ENCODE results near the gene TUBB1. TPM values are rescaled to one million over a fixed set of nuclear protein-coding genes. Genes with fewer than 3 reads are reported as not detected.

The TUBB1 gene
- total RNA-seq, 3 donors from 2014 or later: not detected

GRCh38 chr20:58996226-58996611 is 23.0 kb upstream of the TUBB1 start:
- H3K4me1 Mint-ChIP-seq (ENCODE audit: low read depth): no peaks in the 10 kb centered on the region
- H3K27me3 Mint-ChIP-seq (ENCODE audit: low read depth): no peaks in the 10 kb centered on the region
- ATAC-seq: no peak
- no peak for DNase-seq
- no peak overlapping the region for H3K4me3 Mint-ChIP-seq
- H3K9me3 Mint-ChIP-seq: no peaks in the 10 kb centered on the region
- peaks cover 43% of the 10 kb centered on the region for H3K36me3 Mint-ChIP-seq (ENCODE audit: insufficient read depth)

- no peak overlapping the region for H3K4me3 Mint-ChIP-seq
- ATAC-seq: no peak
- H3K36me3 Mint-ChIP-seq (ENCODE audit: insufficient read depth): peaks cover 38% of the 10 kb centered on the region
- H3K4me1 Mint-ChIP-seq (ENCODE audit: low read depth): peaks cover under 1% of the 10 kb centered on the region
- no peaks in the 10 kb centered on the region for H3K27me3 Mint-ChIP-seq (ENCODE audit: low read depth)
- H3K9me3 Mint-ChIP-seq: no peaks in the 10 kb centered on the region
- DNase-seq: no peak
These were observed 22.0 kb upstream of the TUBB1 start for GRCh38 chr20:58997141-58997770.

- peaks cover 13% of the 10 kb centered on the region for H3K4me1 Mint-ChIP-seq (ENCODE audit: low read depth)
- no peak for DNase-seq
- H3K9me3 Mint-ChIP-seq: no peaks in the 10 kb centered on the region
These were observed 20.6 kb upstream of the TUBB1 start for GRCh38 chr20:58998656-58999055.

GRCh38 chr20:59000326-59000725 is 18.9 kb upstream of the TUBB1 start:
- Mint-ChIP-seq H3K36me3 (ENCODE audit: insufficient read depth) (peaks cover 21% of the 10 kb centered on the region), H3K4me1 (ENCODE audit: low read depth) (peaks cover 30% of the 10 kb centered on the region), H3K9me3 (no peaks in the 10 kb centered on the region), H3K4me3 (no peak overlapping the region), H3K27me3 (ENCODE audit: low read depth) (no peaks in the 10 kb centered on the region)
- ATAC-seq (no peak), DNase-seq (no peak)

More at GRCh38 chr20:58998656-58999055, 20.6 kb upstream of the TUBB1 start:
- Mint-ChIP-seq H3K27me3 (ENCODE audit: low read depth) (no peaks in the 10 kb centered on the region), H3K4me3 (no peak overlapping the region), H3K36me3 (ENCODE audit: insufficient read depth) (peaks cover 26% of the 10 kb centered on the region)
- ATAC-seq: no peak

- Mint-ChIP-seq H3K36me3 (ENCODE audit: insufficient read depth) (peaks cover 16% of the 10 kb centered on the region), H3K27me3 (ENCODE audit: low read depth) (no peaks in the 10 kb centered on the region), H3K4me1 (ENCODE audit: low read depth) (peaks cover 37% of the 10 kb centered on the region), H3K4me3 (no peak overlapping the region), H3K9me3 (no peaks in the 10 kb centered on the region)
- no peak for DNase-seq
- no peak for ATAC-seq
These were observed 18.2 kb upstream of the TUBB1 start for GRCh38 chr20:59001068-59001448.

- no peak for ATAC-seq
- Mint-ChIP-seq H3K4me3 (no peak overlapping the region), H3K9me3 (no peaks in the 10 kb centered on the region), H3K36me3 (ENCODE audit: insufficient read depth) (peaks cover 11% of the 10 kb centered on the region), H3K4me1 (ENCODE audit: low read depth) (peaks cover 40% of the 10 kb centered on the region), H3K27me3 (ENCODE audit: low read depth) (no peaks in the 10 kb centered on the region)
- DNase-seq: no peak
These were observed 17.6 kb upstream of the TUBB1 start for GRCh38 chr20:59001449-59002171.

GRCh38 chr20:59002388-59002787 is 16.8 kb upstream of the TUBB1 start:
- H3K27me3 Mint-ChIP-seq (ENCODE audit: low read depth): no peaks in the 10 kb centered on the region
- DNase-seq (no peak), ATAC-seq (no peak)
- no peak overlapping the region for H3K4me3 Mint-ChIP-seq
- peaks cover 40% of the 10 kb centered on the region for H3K4me1 Mint-ChIP-seq (ENCODE audit: low read depth)
- peaks cover 6% of the 10 kb centered on the region for H3K36me3 Mint-ChIP-seq (ENCODE audit: insufficient read depth)
- no peaks in the 10 kb centered on the region for H3K9me3 Mint-ChIP-seq

- Mint-ChIP-seq H3K4me1 (ENCODE audit: low read depth) (peaks cover 40% of the 10 kb centered on the region), H3K36me3 (ENCODE audit: insufficient read depth) (peaks cover 2% of the 10 kb centered on the region), H3K4me3 (no peak overlapping the region), H3K9me3 (no peaks in the 10 kb centered on the region), H3K27me3 (ENCODE audit: low read depth) (no peaks in the 10 kb centered on the region)
- DNase-seq (no peak), ATAC-seq (no peak)
These were observed 16.3 kb upstream of the TUBB1 start for GRCh38 chr20:59002874-59003399.

- ATAC-seq (no peak), DNase-seq (no peak)
- Mint-ChIP-seq H3K27me3 (ENCODE audit: low read depth) (no peaks in the 10 kb centered on the region), H3K4me3 (peak overlapping the region; percentile 77), H3K36me3 (ENCODE audit: insufficient read depth) (no peaks in the 10 kb centered on the region), H3K4me1 (ENCODE audit: low read depth) (peaks cover 40% of the 10 kb centered on the region), H3K9me3 (no peaks in the 10 kb centered on the region)
These were observed 15.3 kb upstream of the TUBB1 start for GRCh38 chr20:59003836-59004492.

GRCh38 chr20:59004493-59004762 is 14.8 kb upstream of the TUBB1 start:
- Mint-ChIP-seq H3K9me3 (no peaks in the 10 kb centered on the region), H3K36me3 (ENCODE audit: insufficient read depth) (no peaks in the 10 kb centered on the region), H3K4me3 (peak overlapping the region; percentile 77), H3K4me1 (ENCODE audit: low read depth) (peaks cover 40% of the 10 kb centered on the region), H3K27me3 (ENCODE audit: low read depth) (no peaks in the 10 kb centered on the region)
- DNase-seq (peak; percentile 47), ATAC-seq (no peak)

GRCh38 chr20:59004763-59005522 is 14.3 kb upstream of the TUBB1 start:
- Mint-ChIP-seq H3K36me3 (ENCODE audit: insufficient read depth) (no peaks in the 10 kb centered on the region), H3K4me3 (peak overlapping the region; percentile 77), H3K27me3 (ENCODE audit: low read depth) (no peaks in the 10 kb centered on the region), H3K9me3 (no peaks in the 10 kb centered on the region), H3K4me1 (ENCODE audit: low read depth) (peaks cover 40% of the 10 kb centered on the region)
- ATAC-seq: peak; percentile 7 to 26
- no peak for DNase-seq

GRCh38 chr20:59005523-59006166 is 13.6 kb upstream of the TUBB1 start:
- no peak for DNase-seq
- Mint-ChIP-seq H3K9me3 (no peaks in the 10 kb centered on the region), H3K4me1 (ENCODE audit: low read depth) (peaks cover 40% of the 10 kb centered on the region), H3K4me3 (peak overlapping the region; percentile 77), H3K36me3 (ENCODE audit: insufficient read depth) (no peaks in the 10 kb centered on the region), H3K27me3 (ENCODE audit: low read depth) (no peaks in the 10 kb centered on the region)
- no peak for ATAC-seq

- Mint-ChIP-seq H3K27me3 (ENCODE audit: low read depth) (no peaks in the 10 kb centered on the region), H3K36me3 (ENCODE audit: insufficient read depth) (no peaks in the 10 kb centered on the region), H3K4me3 (peak overlapping the region; percentile 77), H3K9me3 (no peaks in the 10 kb centered on the region), H3K4me1 (ENCODE audit: low read depth) (peaks cover 41% of the 10 kb centered on the region)
- no peak for DNase-seq
- ATAC-seq: peak; percentile 12 to 16
These were observed 12.9 kb upstream of the TUBB1 start for GRCh38 chr20:59006167-59006863.
